GM21390 (cell line): Measurements from ENCODE around the gene IPO8.
"Not testable (repeated sequence)": the region's sequence is repeated elsewhere in the genome, so short reads cannot be mapped to it uniquely, and the experiment has no call there.

Experiments
- ATAC-seq: cut with Tn5 transposase; IDR thresholded peaks from one replicate; pipeline ENCODE4 v1.9.1; 2021; ENCODE audit not compliant: unreplicated experiment

The IPO8 gene

DNA sequence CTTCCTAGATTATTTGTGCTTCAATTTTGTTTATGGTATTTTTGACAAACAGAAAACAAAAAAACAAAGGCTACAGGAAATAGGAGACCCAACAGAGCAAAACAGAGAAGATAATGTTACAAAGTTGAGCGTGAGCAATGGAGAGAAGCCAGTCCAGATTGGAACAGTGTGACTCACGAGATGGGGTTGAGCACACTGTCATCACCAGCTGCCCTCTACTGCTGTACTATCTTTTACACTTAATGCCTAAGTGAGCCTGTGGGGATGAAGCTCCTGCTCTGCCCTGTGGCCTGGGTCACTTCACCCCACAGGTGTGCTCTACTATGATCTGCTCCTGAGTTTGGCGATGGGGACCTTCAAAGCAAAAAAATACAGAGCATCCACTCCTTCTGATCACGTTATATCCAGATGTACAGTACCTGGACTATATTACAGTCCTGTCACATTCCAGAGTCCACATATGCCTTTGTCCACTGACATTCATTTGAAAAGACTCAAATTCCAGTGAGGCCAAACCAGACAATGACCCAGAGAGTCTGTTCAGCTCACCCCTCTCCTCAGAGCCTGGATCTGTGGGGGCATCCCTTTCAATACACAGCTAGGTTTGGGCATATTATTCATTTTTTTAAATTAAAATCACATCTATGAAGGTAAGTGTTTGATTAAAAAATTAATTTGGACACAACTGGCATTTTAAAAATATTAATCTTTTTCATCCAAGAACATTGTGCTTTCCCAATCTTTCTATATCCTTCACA is 4.4 kb downstream of the IPO8 start:
- ATAC-seq, result no peak

DNA sequence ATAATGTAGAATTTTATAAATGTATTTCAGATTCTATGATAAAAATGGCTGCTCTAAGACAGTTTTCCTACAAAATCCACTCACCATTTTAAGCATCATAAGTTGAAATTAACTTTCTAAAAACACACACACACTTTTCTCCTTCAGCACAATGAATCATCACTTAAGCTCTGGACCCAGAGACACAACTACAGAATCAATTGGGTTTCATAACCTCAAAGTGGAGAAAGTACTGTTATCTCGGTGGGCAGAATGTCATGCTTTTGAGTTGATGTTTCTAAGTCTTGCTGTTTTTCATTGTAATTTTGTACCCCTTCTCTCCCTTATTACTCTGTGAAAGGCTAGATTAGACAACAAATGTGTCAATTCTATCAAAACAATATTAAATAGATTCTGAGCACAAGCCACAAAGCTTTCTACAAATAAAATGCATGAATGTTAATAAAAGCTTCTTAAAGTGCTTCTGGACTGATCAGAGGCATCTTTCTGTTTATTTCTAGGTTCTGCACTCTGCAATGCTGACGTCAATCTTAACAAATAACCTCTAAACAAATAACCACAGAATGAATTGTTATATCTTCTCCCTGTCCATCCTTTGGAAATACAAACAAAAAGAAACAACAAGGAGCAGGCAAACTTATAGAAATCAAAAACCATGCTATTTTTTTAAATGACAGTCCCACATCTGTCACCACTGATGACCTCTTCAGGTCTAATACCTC is 8.2 kb downstream of the IPO8 start:
- ATAC-seq, result no peak

DNA sequence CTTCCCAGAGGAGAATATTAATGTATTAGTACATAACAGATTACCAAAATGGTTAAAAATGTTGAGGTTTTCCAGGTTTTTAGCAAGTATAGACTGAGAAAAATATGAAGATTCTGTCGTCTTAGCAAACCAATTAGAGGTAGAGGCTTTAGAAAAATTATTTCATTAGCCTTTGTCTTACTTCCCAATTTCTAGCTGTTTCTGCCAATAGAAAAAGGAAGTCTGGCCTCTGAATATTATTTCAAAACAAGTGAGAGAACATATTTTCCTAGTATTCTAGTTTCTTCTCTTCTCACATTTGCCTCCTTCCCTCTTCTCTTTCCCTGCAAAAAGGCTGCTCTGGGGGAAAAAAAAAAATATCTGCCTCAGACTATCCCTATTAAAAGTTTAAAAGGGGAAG is 16.4 kb downstream of the IPO8 start:
- ATAC-seq, result no peak

DNA sequence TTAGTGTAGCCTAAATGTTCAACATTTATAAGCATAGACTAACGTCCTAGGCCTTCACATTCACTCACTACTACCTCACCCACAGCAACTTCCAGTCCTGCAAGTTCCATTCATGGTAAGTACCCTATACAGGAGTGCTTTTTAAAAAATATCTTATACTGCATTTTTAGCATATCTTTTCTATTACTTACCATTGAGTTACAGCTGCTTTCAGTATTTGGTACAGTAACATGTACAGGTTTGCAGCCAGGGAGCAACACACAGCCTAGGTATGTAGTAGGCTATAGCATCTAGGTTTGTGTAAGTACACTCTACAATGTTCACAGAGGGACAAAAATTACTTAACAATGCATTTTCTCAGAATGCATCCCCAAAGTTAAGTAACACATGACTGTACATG is 17.4 kb downstream of the IPO8 start:
- ATAC-seq, result no peak

- no peak for ATAC-seq
Measured at GRCh38 chr12:30661210-30661609, 34.5 kb downstream of the IPO8 start.

- ATAC-seq, result no peak
Measured at GRCh38 chr12:30652034-30652696, 43.5 kb downstream of the IPO8 start.

DNA sequence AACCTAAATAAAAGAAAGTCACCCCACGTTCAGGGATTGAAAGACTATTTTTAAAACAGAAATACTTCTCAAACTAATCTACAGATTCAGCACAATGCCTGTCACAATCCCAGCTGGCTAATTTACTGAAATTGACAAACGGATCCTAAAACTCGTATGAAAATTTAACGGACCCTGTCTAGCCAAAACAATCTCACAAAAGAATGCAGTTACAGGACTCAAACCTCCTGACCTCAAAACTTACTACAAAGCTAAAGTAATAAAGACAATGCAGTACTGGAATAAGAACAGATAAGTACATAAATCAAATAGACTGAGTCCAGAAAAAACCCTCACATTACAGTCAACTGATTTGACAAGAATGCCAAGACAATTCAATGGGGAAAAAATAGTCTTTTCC is 48.8 kb downstream of the IPO8 start:
- no peak for ATAC-seq

- no peak for ATAC-seq
Measured at GRCh38 chr12:30643366-30643765, 52.3 kb downstream of the IPO8 start.

GRCh38 chr12:30640392-30640791 is 55.3 kb downstream of the IPO8 start:
- no peak for ATAC-seq

DNA sequence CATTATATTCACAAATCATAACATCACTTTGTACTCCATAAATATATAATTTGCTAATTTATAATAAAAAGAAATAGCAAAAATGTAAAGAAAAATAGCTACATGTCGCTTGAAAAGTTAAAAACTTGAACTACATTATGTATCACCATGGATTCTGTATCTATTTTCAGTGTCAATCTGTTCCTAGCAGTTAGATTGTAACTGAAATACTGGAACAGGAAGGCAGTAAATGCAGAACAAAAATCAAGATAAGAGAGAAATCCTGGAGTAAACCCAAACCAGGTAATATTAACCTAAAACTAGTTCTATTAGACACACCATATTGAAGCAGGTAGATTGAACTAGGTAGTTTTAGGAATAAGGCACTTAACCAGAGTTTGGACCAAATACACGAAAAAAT is 60.3 kb downstream of the IPO8 start:
- no peak for ATAC-seq

DNA sequence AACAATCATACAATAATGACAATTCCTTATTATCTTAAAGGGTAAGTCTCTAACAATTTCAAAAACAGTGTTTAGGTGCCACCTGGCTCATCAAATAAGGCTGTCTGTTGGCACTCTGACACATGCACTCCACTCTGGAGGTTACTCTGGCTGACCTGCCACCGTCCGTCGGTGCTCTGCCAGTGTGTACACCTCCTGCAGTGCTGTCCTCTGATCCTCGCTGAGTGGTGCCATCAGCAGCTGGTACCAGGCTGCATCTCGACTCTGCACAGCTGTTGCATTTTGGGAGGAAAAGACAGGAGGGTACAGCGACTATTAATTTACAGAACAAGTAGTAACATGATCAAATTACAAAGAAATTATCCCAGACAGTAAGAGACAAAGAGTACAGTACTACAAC is 63.9 kb downstream of the IPO8 start:
- no peak for ATAC-seq

DNA sequence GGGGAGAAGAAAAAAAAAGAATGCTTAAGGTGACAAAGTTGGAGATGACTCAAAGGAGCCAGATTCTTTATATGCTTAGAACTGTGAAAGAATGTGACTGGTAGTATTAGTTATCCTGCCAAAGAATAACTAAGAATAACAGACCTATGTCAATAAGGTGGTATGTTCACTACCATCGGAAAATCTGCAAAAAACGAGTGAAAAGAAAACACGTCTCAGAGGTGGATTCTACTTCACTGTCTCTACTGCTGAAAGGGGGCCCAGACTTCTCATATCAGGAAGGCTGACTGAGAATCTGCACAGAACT is 64.7 kb downstream of the IPO8 start:
- ATAC-seq, result no peak

DNA sequence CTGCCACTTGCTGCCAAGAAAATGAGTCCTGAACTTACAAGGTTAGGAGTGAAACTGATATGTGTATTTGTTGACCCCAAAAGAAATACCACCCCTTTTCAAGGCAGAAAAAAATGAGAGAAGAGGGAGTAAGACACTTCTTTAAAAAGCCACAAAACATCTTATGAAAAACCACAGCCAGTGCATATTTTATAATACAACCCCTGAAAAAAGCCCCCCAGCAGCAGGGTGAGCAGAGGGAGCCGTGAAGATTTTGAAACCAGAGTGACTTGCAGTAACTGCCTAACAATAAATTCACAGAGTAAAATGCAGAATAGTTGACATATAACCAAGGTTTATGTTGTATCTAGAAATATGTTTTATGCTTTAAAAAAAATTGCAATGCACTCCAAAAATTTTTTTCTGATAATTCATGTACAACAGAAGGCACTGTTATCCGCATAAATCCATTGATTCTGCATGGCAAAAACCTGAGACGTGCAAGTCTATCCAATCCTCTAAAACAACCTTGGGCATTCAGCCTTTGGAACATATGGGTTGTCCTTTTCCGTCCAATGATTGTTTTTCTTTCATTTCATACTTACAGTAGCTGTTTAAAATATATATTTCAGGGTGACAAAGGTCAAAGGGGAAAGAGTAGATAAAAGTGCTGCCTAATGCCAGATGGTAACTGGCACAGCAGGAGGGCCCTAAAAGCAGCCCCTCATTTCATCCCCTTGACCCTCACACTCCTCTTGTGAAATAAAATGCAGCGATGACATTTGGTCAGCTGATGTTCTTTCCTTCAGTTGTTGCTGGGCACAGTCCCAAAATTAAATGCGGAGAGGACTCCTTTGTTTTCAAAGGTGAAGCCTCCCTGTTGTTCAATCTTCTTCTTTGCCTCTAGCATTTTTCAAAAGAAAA is 65.3 kb downstream of the IPO8 start:
- no peak for ATAC-seq

DNA sequence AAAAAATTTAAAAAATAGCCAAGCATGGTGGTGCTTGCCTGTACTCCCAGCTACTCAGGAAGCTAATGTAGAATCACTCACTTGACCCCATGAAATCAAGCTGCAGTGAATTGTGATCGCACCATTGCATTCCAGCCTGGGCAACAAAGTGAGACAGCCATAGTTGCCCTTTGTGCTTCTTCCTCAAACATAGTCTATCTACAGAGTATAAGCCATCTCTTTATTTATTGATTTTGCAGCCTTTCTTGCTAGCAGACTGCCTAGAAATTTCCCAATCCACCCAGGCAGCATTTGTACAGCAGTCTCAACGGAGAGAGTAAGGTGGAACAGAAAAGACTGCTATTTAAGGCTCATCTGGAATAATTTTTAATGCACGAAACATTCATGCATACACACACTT is 68.8 kb downstream of the IPO8 start:
- no peak for ATAC-seq

GRCh38 chr12:30624009-30624408 is 71.7 kb downstream of the IPO8 start:
- ATAC-seq, result no peak

GRCh38 chr12:30622509-30622908 is 73.2 kb downstream of the IPO8 start:
- ATAC-seq, result peak; percentile 77

GRCh38 chr12:30621663-30622241 is 73.9 kb downstream of the IPO8 start:
- ATAC-seq, result not testable (repeated sequence)

DNA sequence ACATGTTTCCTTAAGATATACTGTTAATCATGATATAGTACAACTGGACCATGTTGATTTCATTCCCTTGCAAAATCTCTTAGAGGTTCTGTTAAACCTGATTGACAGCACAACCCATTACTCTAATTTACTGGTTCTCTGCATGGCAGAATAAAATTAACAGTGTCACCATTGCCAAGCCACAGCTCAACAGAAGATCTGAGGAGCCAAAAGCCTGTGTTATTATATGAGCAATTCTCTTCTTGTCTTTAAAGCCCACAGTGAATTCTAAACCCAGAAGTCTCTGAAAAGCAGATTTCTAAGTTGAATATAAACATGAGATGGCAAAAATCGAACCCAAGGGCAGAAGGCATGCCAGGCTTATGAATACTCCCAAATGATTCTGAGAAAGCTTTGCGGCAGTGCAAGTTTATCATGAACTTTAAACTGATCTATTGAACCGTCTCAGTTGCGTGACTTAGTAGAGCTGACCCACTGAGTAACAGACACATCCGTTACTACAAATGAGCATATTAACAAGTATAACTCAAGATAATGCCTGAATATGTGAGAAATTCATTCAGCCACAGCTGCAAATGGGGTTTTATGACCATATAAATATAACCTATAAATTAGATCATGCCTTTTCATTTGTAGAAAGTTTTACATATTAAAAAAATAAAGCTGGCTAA is 78.2 kb downstream of the IPO8 start:
- no peak for ATAC-seq

DNA sequence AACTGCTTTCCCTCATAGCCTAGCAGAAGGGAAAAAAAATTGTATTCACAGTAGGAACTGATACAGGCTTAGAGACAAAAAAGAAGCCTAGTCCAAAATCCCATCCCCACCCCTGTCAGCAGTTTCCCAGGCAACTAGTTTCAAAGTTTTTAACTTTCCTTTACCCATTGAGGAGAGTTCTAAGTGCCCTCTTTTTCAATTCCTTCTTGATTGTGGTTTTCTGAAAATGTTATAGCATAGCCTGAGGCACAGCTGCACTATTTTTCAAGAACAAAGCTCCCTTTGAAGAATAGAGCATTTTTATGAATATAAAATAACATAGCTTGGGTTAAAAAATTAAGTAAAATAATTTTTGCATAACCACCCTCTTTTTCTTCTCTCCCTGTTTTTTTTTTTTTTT is 81.6 kb downstream of the IPO8 start:
- ATAC-seq, result no peak

DNA sequence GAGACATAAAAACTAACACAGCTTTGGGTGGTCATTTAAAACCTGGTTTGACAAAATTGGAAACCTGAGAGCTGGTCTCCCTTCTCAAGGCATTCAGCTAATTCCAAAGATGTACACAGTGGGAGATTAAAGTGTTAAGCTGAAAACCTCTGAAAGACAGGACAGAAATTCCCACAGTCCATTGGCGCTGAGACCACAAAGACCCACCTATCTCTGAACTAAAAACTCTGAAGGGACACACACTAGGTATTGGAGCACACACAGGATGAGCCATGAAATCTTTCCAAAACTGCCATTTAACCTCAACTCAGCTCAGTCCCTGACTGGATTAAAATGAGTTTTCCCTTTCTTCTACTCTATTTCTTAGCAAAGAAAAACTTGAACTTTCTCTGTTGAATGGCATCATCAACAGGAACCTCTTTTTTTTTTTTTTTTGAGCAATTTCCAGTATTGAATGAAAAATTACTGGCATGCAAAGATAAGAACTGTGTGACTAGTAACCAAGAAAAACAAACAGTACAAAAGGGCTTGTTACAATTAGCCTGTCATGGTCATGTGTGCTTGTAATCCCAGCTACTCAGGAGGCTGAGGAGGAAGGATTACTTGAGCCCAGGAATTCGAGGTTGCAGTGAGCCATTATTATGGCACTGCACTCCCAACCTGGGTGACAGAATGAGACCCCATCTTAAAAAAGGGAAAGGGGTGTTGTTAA is 82.4 kb downstream of the IPO8 start:
- ATAC-seq, result no peak
